Retina (tissue), 1 donor: ENCODE results near the gene EIF4G3.
"Not testable (repeated sequence)": the region's sequence is repeated elsewhere in the genome, so short reads cannot be mapped to it uniquely, and the experiment has no call there.

Source experiments
- DNase-seq: peaks from one replicate; pipeline ENCODE4 v3.0.0-alpha.2; 2016

The EIF4G3 gene

GRCh38 chr1:20854529-20854928 is 322.2 kb downstream of the EIF4G3 start:
- no peak for DNase-seq

GRCh38 chr1:20851791-20852190 is 324.9 kb downstream of the EIF4G3 start:
- not testable (repeated sequence) for DNase-seq

GRCh38 chr1:20850021-20850420 is 326.7 kb downstream of the EIF4G3 start:
- no peak for DNase-seq

- no peak for DNase-seq
Measured at GRCh38 chr1:20849100-20849499, 327.6 kb downstream of the EIF4G3 start.

GRCh38 chr1:20848162-20848561 is 328.5 kb downstream of the EIF4G3 start:
- no peak for DNase-seq

- no peak for DNase-seq
Measured at GRCh38 chr1:20847611-20848080, 329.1 kb downstream of the EIF4G3 start.

GRCh38 chr1:20846461-20847374 is 330.0 kb downstream of the EIF4G3 start:
- no peak for DNase-seq

GRCh38 chr1:20840731-20841130 is 336.0 kb downstream of the EIF4G3 start:
- DNase-seq, result no peak

- no peak for DNase-seq
Measured at GRCh38 chr1:20837554-20838192, 339.0 kb downstream of the EIF4G3 start.

GRCh38 chr1:20836230-20836629 is 340.5 kb downstream of the EIF4G3 start:
- DNase-seq, result no peak

GRCh38 chr1:20834780-20835179 is 341.9 kb downstream of the EIF4G3 start:
- no peak for DNase-seq

- DNase-seq, result no peak
Measured at GRCh38 chr1:20834192-20834591, 342.5 kb downstream of the EIF4G3 start.

GRCh38 chr1:20830378-20830777 is 346.3 kb downstream of the EIF4G3 start:
- DNase-seq, result no peak

- DNase-seq, result no peak
Measured at GRCh38 chr1:20829946-20830345, 346.8 kb downstream of the EIF4G3 start.

- no peak for DNase-seq
Measured at GRCh38 chr1:20829531-20829930, 347.2 kb downstream of the EIF4G3 start.

GRCh38 chr1:20823845-20824244 is 352.9 kb downstream of the EIF4G3 start:
- no peak for DNase-seq

- DNase-seq, result no peak
Measured at GRCh38 chr1:20821466-20821865, 355.2 kb downstream of the EIF4G3 start.

GRCh38 chr1:20819818-20820217 is 356.9 kb downstream of the EIF4G3 start:
- no peak for DNase-seq

- no peak for DNase-seq
Measured at GRCh38 chr1:20814534-20814871, 362.2 kb downstream of the EIF4G3 start.

- no peak for DNase-seq
Measured at GRCh38 chr1:20811916-20812315, 364.8 kb downstream of the EIF4G3 start.

- no peak for DNase-seq
Measured at GRCh38 chr1:20793236-20793635, 383.5 kb downstream of the EIF4G3 start.

GRCh38 chr1:20792196-20792595 is 384.5 kb downstream of the EIF4G3 start:
- no peak for DNase-seq

GRCh38 chr1:20790785-20791184 is 385.9 kb downstream of the EIF4G3 start:
- no peak for DNase-seq

- not testable (repeated sequence) for DNase-seq
Measured at GRCh38 chr1:20789598-20789997, 387.1 kb downstream of the EIF4G3 start.
